Coronary artery (tissue), 2 donors: ENCODE data around the gene MMP19.

Experiments
- DNase-seq: peaks from one replicate; pipeline ENCODE4 v3.0.0-alpha.2; 2017; ENCODE audit warnings: low spot score
- H3K27ac ChIP-seq, 2 donors: fragments of 200-600 bp; sonication (generic); one replicate each; pipeline ENCODE4 v1.5.1; 2016 to 2019
- H3K4me3 ChIP-seq: fragments of 200-600 bp; sonication (generic); 2 replicates; pipeline ENCODE4 v1.5.1; 2016; ENCODE audit warnings: mild to moderate bottlenecking, moderate library complexity
- TF ChIP-seq, protein P1 (sequence below): fragments of 200-600 bp; sonication (generic); IDR thresholded peaks from one replicate; pipeline ENCODE4 v1.5.1; 2019; ENCODE audit warnings: antibody characterized with exemption

Gene MMP19

DNA sequence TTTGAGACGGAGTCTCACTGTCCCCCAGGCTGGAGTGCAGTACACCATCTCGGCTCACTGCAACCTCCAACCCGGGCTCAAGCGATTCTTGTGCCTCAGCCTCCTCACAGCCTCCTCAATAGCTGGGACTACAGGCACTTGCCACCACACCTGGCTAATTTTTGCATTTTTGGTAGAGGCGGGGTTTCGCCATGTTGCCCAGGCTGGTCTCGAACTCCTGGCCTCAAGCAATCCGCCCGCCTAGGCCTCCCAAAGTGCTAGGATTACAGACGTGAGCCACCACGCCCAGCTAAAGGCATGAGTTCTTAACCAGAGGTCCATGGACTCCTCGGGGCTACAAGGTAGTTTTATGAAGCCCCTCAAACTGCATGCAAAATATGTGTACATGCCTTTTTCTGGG is 27.3 kb downstream of the MMP19 start:
- Histone ChIP-seq H3K27ac (no peak overlapping the region), H3K4me3 (peak overlapping the region; percentile 87)
- TF ChIP-seq, protein P1, sequence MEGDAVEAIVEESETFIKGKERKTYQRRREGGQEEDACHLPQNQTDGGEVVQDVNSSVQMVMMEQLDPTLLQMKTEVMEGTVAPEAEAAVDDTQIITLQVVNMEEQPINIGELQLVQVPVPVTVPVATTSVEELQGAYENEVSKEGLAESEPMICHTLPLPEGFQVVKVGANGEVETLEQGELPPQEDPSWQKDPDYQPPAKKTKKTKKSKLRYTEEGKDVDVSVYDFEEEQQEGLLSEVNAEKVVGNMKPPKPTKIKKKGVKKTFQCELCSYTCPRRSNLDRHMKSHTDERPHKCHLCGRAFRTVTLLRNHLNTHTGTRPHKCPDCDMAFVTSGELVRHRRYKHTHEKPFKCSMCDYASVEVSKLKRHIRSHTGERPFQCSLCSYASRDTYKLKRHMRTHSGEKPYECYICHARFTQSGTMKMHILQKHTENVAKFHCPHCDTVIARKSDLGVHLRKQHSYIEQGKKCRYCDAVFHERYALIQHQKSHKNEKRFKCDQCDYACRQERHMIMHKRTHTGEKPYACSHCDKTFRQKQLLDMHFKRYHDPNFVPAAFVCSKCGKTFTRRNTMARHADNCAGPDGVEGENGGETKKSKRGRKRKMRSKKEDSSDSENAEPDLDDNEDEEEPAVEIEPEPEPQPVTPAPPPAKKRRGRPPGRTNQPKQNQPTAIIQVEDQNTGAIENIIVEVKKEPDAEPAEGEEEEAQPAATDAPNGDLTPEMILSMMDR: no peak
- no peak for DNase-seq

DNA sequence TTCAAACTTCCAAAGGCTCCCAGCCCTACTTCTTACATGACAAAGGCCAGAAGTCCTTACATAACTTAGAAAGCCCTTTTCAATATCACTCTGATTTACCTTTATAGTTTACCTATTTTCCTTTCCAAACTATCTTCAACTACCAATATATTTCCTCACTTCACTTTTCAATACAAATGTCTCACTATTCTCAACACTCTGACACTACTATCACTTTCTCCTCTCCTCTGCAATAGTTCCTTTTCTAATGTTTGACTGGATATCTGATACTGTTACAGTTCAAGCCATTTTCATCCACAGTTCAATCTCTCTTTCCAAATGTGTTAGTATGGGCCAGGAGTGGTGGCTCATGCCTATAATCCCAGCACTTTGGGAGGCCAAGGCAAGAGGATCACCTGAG is 28.5 kb downstream of the MMP19 start:
- Histone ChIP-seq H3K4me3 (no peak overlapping the region), H3K27ac (no peak overlapping the region)
- TF ChIP-seq, protein P1: no peak
- DNase-seq: no peak

GRCh38 chr12:55812088-55812487 is 30.6 kb downstream of the MMP19 start:
- no peak overlapping the region for H3K4me3 ChIP-seq
- no peak for DNase-seq

DNA sequence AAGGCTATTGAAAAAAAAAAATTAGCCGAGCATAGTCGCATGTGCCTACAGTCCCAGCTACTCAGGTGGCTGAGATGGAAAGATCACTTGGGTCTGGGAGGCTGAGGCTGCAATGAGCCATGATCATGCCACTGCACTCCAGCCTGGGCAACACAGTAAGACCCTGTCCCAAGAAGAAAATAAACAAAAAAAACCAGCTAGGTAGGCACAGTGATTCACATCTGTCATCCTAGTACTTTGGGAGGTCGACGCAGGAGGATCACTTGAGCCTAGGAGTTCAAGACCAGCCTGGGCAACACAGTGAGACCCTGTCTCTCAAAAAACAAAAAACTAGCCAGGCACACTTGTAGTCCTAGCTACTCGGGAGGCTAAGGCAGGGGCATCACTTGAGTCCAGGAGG is 33.5 kb downstream of the MMP19 start:
- H3K27ac ChIP-seq: no peak overlapping the region
- DNase-seq: no peak
- TF ChIP-seq, protein P1: no peak
- H3K4me3 ChIP-seq: no peak overlapping the region

More at GRCh38 chr12:55812088-55812487, 30.6 kb downstream of the MMP19 start:
- H3K27ac ChIP-seq: no peak overlapping the region
- TF ChIP-seq, protein P1: no peak

DNA sequence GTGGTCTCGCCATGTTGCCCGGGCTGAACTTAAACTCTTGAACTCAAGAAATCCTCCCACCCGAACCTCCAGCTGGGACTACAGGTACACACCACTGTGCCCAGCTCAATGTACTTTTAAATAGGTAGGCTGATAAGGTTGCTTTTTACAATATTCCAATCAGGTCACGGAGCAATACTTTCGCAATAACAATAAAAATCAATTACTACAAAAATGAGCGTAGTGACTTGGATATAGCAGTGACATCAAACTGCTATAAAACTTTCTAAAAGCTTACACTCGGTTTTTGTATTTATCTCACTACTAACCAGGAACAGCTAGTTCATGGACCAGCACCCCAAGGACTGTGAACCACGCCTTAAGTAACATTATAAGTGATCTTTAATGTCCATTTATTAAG is 35.8 kb downstream of the MMP19 start:
- DNase-seq: no peak
- TF ChIP-seq, protein P1: no peak
- no peak overlapping the region for H3K27ac ChIP-seq
- H3K4me3 ChIP-seq: no peak overlapping the region

GRCh38 chr12:55797550-55797949 is 45.2 kb downstream of the MMP19 start:
- Histone ChIP-seq H3K4me3 (no peak overlapping the region), H3K27ac (no peak overlapping the region)
- DNase-seq: no peak
- TF ChIP-seq, protein P1: no peak

- TF ChIP-seq, protein P1: no peak
- H3K27ac ChIP-seq: no peak overlapping the region
- DNase-seq: no peak
- H3K4me3 ChIP-seq: no peak overlapping the region
Measured at GRCh38 chr12:55797068-55797467, 45.7 kb downstream of the MMP19 start.
